GM06990 (cell line): ENCODE data around the gene FER.

Experiments
- DNase-seq: peaks from one replicate; pipeline ENCODE4 v3.0.0-alpha.2; 2011; ENCODE audit not compliant: insufficient read length; ENCODE audit errors: extremely low read depth
- H3K27me3 ChIP-seq: replicated peaks from 2 replicates; pipeline ENCODE4 v1.6.0; 2011; ENCODE audit warnings: low read length; ENCODE audit not compliant: control insufficient read depth, insufficient read depth
- H3K36me3 ChIP-seq: 2 replicates; pipeline ENCODE4 v1.5.1; 2011; ENCODE audit warnings: low read length; ENCODE audit not compliant: control insufficient read depth, insufficient read depth
- H3K4me3 ChIP-seq: replicated peaks from 2 replicates; pipeline ENCODE4 v1.5.1; 2011; ENCODE audit warnings: low read depth, mild to moderate bottlenecking, control low read depth, low read length
- TF ChIP-seq, protein P1 (sequence below): IDR thresholded peaks from 2 replicates; pipeline ENCODE4 v1.5.1; 2011; ENCODE audit warnings: low read length, control low read depth, mild to moderate bottlenecking, inconsistent platforms; ENCODE audit not compliant: insufficient read depth, poor library complexity, severe bottlenecking

Gene FER

DNA sequence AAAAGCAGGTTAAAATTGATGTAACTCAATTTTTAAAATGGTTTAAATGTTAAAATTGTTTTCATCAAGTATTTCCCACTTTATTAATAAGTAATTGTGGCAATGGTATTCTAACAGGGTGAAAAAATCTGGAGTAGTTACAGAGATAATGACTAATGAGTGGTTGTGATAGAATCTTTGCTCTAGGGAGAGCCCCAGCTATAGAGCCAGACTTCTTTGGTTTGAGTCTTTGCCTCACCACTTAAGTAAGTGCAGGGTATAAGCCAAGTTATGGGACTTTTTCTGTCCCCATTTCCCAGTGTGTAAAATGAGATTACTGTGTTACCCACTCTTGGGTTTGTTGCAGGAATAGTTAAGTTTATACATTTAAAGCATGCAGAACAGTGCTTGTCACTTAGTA lies 158.1 kb downstream of the FER start:
- H3K36me3 ChIP-seq = no peaks in the 10 kb centered on the region
- H3K27me3 ChIP-seq = no peaks in the 10 kb centered on the region
- no peak for DNase-seq
- TF ChIP-seq, protein P1, sequence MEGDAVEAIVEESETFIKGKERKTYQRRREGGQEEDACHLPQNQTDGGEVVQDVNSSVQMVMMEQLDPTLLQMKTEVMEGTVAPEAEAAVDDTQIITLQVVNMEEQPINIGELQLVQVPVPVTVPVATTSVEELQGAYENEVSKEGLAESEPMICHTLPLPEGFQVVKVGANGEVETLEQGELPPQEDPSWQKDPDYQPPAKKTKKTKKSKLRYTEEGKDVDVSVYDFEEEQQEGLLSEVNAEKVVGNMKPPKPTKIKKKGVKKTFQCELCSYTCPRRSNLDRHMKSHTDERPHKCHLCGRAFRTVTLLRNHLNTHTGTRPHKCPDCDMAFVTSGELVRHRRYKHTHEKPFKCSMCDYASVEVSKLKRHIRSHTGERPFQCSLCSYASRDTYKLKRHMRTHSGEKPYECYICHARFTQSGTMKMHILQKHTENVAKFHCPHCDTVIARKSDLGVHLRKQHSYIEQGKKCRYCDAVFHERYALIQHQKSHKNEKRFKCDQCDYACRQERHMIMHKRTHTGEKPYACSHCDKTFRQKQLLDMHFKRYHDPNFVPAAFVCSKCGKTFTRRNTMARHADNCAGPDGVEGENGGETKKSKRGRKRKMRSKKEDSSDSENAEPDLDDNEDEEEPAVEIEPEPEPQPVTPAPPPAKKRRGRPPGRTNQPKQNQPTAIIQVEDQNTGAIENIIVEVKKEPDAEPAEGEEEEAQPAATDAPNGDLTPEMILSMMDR = no peak
- H3K4me3 ChIP-seq = no peak overlapping the region

DNA sequence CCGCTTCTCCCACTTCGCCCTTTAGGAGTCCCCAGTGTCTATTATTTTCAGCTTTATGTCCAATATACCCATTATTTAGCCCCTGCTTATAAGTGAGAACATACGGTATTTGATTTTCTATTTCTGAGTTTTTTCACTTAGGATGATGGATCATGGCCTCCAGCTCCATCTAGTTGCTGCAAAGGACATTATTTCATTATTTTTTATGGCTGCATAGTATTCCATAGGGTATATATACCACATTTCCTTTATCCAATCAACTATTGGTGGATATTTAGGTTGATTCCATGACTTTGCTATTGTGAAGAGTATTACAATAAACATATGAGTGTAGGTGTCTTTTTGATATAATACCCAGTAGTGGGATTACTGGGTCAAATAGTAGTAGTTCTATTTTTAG lies 162.9 kb downstream of the FER start:
- no peaks in the 10 kb centered on the region for H3K27me3 ChIP-seq
- DNase-seq = no peak
- no peak overlapping the region for H3K4me3 ChIP-seq
- TF ChIP-seq, protein P1 = no peak
- H3K36me3 ChIP-seq = no peaks in the 10 kb centered on the region

DNA sequence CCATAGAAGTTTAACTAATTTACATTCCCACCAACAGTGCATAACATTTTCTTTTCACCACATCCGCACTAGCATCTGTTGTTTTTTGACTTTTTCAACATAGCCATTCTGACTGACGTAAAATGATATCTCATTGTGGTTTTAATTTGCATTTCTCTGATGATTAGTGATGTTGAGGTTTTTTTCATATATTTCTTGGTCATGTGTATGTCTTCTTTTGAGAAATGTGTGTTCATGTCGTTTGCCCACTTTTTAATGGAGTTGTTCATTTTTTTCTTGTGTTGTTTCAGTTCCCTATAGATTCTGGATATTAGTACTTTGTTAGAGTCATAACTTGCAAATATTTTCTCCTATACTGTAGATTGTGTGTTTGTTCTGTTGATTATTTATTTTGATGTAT lies 163.4 kb downstream of the FER start:
- Histone ChIP-seq H3K4me3 (no peak overlapping the region), H3K36me3 (no peaks in the 10 kb centered on the region), H3K27me3 (no peaks in the 10 kb centered on the region)
- TF ChIP-seq, protein P1 = no peak
- DNase-seq = no peak

DNA sequence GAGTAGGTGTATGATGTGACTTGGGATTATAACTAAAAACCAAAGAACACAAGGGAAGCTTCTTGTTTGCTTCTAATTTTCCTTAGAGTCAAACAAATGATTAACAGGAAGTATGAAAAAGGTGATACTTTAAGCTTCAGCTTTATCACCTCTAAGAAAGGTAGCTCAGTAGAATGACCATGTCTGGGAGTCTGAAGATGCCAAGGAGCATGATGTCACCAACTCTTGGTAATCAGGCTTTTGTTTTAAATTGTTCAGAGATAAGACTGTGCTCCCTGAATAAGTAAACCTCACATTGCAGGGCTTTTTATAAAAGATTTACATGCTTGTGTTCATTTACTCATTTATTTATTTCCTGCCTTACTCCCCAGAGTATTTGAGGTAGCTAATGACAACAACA lies 169.9 kb downstream of the FER start:
- no peak overlapping the region for H3K4me3 ChIP-seq
- H3K27me3 ChIP-seq = no peaks in the 10 kb centered on the region
- no peak for DNase-seq
- H3K36me3 ChIP-seq = no peaks in the 10 kb centered on the region
- TF ChIP-seq, protein P1 = no peak

DNA sequence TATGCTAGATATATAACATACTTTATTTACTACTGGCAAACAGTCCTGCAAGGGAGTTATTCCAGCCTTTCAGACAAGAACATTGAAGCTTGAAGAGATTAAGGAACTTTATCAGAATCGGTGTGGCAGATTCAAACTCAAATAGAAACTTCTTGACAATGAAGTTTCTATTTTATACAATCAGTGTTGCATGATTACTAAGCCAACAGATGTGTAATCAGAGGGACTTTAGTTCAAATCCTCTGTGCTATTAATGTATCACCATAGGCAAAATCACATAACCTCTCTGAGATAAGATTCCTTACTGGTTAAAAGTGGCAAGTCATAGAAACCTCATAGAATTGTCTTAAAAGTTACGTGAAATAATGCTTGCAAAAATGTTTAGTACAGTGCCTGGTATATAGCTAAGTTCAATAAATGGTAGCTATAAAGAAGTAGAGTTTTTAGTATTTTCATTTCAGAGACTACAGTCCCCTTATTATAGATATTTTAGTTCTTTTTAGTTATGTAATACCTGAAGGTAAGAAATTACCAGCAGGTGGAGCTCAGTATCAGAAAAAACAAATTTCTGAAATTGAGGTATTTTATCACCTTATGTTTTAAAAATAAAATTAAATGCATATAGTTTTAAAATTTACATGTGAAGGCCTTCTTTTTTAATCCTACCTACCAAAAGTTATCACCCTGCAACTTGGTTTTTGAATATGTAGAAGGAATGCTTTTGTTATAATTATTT lies 172.1 kb downstream of the FER start:
- Histone ChIP-seq H3K4me3 (no peak overlapping the region), H3K36me3 (no peaks in the 10 kb centered on the region), H3K27me3 (no peaks in the 10 kb centered on the region)
- TF ChIP-seq, protein P1 = peak; percentile 17
- DNase-seq = no peak

DNA sequence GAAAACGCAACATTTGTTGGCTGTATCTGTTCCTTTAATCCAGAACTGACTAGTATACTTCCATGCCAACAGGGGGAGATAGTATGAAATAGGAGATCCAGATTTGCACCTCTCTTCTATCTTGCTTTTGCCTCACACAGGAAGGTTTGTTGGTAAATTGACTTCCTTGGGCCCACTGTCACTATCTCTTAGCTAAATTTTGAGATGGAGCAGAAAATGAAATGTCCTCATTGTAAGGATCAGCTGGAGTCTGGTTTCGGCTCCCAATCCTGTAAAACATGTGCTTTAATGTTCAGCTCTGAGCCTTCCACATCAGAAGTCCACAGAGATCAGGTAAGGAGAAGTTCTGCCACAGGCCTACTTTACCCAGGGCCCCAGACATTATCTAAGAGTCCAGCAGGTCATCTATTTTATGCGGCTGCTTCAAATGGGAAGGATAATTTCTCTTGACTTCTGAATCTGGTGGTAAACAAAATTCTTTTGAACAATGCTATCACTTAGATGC lies 176.8 kb downstream of the FER start:
- TF ChIP-seq, protein P1 = peak; percentile 19
- Histone ChIP-seq H3K4me3 (no peak overlapping the region), H3K36me3 (no peaks in the 10 kb centered on the region), H3K27me3 (no peaks in the 10 kb centered on the region)
- DNase-seq = no peak
